ENCODE results near the gene CRPPA.

The CRPPA gene

GRCh38 chr7:16422103-16422435, 731 bp upstream of the CRPPA start:
- DNase-seq: peak; percentile 59

GRCh38 chr7:16420649-16421332, 547 bp downstream of the CRPPA start:
- peak; percentile 77 for DNase-seq

GRCh38 chr7:16420329-16420648, 1.0 kb downstream of the CRPPA start:
- no peak for DNase-seq

- no peak for DNase-seq
These were observed 1.5 kb downstream of the CRPPA start for GRCh38 chr7:16419859-16420258.

- DNase-seq: no peak
These were observed 2.2 kb downstream of the CRPPA start for GRCh38 chr7:16419126-16419525.

- peak; percentile 48 for DNase-seq
These were observed 3.4 kb downstream of the CRPPA start for GRCh38 chr7:16417906-16418305.

- no peak for DNase-seq
These were observed 4.8 kb downstream of the CRPPA start for GRCh38 chr7:16416289-16417282.

- no peak for DNase-seq
These were observed 8.8 kb downstream of the CRPPA start for GRCh38 chr7:16412274-16413254.

GRCh38 chr7:16411391-16411790, 9.9 kb downstream of the CRPPA start:
- DNase-seq: no peak

- no peak for DNase-seq
These were observed 11.6 kb downstream of the CRPPA start for GRCh38 chr7:16409777-16410176.

- peak; percentile 75 for DNase-seq
These were observed 16.7 kb downstream of the CRPPA start for GRCh38 chr7:16404636-16405035.

GRCh38 chr7:16403475-16403874, 17.9 kb downstream of the CRPPA start:
- DNase-seq: no peak

GRCh38 chr7:16402940-16403339, 18.4 kb downstream of the CRPPA start:
- no peak for DNase-seq

- no peak for DNase-seq
These were observed 19.2 kb downstream of the CRPPA start for GRCh38 chr7:16402091-16402490.

- no peak for DNase-seq
These were observed 20.5 kb downstream of the CRPPA start for GRCh38 chr7:16400893-16401275.

GRCh38 chr7:16399916-16400892, 21.1 kb downstream of the CRPPA start:
- no peak for DNase-seq

GRCh38 chr7:16399265-16399831, 22.0 kb downstream of the CRPPA start:
- no peak for DNase-seq

- no peak for DNase-seq
These were observed 23.0 kb downstream of the CRPPA start for GRCh38 chr7:16398146-16399017.

GRCh38 chr7:16397501-16398145, 23.7 kb downstream of the CRPPA start:
- DNase-seq: no peak
